ENCODE data around the gene NES. TPM values are rescaled to one million over a fixed set of nuclear protein-coding genes. Genes with fewer than 3 reads are reported as not detected.
A peak's percentile ranks its signal among the peaks of the same experiment; 100 is the strongest.

NES gene
- total RNA-seq, 1 donor from 2014 or later, result 3.0 TPM

DNA sequence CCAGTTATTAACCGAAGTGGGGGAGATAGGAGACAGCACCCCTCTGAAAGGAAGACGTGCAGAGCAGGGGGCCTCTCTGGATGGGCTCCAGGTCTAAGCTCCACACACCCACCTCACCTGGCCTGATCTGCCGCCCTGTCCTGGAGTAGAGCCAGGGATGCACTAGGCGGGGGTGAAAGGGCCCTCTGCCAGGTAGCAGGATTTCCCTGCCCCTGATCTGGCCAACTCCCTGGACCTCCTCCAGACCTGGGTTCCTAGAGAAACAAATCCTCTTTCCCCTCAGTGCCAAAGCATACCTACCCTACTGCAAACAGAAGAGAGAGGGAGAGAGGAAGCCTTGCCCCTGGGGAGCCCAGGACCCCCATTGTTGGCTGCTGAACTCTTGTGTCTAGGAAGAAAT lies 26.1 kb upstream of the NES start:
- no peak for ATAC-seq

DNA sequence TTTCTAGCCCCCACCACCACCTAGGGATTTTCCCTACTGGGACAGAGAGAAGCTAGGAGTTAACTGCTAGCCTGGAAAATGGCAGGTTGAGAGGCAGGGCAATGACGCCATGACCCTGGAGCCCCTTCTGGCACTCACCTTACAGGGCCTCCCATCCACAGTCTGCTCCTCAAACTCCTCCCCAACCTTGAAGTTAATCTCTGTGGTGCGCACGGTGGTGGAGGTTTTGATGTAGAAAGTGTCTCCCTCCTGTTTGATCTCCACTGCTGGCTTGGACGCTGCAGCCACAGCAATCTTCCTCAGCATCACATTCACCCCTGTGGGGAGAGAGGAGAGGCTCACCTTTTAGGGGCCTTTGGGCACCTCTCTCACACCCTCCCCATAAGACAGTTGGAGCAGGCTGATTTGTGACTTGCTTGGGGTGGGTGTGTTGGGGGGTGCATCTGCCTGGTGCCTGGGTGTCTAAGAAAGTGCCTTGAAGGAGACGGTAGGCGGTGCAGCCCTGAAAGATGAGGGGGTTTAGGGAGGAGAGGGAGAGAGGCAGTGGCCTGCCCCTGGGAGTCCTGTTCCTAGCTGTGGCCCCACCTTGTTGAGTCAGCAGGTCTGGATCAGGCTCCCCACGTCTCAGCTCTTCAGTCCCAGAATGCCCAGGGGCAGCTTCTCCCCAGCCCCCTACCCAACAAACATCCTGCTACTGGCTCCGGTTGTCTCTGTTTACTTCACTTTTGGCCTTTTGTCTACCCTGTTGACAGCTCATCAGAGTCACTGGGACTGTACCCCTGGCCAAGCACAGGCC lies 23.7 kb upstream of the NES start:
- no peak for ATAC-seq

DNA sequence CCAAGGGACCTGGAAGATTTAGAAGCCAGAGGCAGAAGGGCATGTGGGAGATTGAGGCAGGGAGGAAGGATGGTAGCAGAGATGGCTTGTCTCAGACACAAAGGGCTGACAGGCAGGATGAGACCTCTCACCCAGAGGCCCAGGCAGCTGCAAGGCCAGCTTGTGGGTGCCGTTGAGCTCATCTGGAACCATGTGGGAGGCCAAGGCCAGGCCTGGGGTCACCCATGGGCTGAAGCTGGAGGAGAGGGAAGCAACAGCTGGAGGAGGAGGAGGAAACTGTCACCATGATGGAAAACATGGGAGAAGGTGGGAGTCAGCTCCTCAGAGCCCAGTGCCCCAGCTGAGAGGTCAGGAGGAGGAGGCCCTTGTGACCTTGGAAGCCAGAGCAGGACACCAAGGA lies 21.8 kb upstream of the NES start:
- ATAC-seq, result no peak

DNA sequence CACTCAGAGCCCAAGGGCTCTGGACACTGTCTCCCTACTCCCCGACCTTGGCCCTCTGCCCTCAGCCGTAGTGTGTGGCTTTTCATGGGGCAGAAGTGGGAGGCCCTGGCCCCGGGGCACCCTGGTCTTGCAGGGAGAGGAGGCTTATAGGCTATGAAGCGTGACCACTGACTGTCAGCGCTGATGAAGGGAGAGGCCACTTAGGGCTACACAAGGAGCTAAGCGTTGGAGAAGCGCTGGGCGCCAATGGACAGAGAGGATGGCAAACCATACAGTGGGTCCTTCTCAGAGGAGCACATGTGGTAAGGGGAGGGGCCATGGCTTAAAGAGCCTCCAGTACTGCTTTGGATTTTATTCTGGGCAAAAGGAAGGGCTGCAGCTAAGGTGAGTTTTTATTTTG lies 20.3 kb upstream of the NES start:
- peak; percentile 26 for ATAC-seq

DNA sequence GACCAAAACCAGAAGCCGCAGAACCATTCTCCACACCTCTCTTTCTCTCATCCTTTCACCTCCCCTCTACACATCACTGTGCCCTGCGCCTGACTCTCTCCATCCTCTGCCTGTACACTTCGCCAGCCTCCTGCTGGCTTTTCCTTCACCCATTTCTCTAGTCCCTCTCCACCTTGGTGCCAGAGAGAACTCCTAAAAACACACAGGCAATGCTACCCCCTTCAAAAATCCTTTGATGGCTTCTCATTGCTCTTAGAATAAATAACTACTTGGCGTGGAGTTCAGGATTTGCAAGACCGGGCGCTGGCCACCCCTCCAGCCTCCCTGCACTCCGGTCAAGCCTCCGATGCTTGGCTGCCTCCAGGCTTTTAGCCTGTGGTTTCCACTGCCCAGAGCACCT lies 19.5 kb upstream of the NES start:
- no peak for ATAC-seq

DNA sequence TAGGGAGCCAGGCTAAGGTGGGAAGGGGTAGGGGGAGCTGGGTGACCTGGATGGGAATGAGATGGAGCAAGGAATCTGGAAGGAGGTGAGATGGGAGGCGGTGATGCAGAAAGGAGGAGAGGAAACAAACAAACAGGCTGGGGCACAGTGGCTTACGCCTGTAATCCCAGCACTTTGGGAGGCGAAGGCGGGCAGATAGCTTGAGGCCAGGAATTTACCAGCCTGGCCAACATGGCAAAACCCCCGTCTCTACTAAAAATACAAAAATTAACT lies 17.4 kb upstream of the NES start:
- ATAC-seq, result no peak

DNA sequence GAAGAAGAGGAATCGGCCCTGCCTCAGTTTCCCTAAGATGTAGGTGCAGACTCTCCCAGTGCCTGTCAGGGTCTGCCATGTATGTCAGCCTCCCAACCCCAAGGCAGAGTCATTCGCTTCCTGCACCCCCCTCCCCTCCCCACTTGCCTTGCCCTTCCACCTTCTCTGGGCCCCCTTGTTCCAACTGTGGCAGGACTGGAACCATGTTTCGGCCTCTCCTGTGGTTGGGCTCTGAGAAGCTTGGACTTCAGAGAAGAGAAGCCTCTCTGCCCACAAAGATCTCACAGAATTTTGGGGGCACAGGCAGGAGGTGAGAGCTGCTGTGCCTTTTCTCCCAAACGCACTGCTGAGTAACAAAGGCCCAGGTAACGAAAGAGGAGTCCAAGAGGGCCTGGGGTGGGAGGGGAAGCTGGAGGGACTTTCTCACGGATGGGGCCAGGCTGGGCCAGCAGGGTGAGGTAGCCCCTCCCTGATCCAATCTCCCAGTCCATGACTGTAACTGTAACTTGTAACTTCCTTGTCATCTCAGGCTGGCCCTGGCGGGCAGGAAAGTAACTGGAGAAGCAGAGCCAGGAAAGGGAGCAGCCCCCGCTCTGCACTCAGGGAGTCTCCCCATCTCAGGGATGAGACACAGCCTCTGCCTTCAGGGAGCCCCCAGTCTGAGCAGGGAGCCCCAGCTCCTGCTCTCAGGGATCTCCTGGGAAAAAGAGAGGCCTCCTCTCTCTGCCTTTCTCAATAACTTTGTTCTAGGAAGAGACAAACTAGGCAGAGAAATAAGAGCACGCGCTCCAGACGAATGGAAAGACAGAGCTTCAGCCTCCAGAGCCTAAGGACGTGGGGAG lies 16.9 kb upstream of the NES start:
- ATAC-seq, result peak; percentile 46

DNA sequence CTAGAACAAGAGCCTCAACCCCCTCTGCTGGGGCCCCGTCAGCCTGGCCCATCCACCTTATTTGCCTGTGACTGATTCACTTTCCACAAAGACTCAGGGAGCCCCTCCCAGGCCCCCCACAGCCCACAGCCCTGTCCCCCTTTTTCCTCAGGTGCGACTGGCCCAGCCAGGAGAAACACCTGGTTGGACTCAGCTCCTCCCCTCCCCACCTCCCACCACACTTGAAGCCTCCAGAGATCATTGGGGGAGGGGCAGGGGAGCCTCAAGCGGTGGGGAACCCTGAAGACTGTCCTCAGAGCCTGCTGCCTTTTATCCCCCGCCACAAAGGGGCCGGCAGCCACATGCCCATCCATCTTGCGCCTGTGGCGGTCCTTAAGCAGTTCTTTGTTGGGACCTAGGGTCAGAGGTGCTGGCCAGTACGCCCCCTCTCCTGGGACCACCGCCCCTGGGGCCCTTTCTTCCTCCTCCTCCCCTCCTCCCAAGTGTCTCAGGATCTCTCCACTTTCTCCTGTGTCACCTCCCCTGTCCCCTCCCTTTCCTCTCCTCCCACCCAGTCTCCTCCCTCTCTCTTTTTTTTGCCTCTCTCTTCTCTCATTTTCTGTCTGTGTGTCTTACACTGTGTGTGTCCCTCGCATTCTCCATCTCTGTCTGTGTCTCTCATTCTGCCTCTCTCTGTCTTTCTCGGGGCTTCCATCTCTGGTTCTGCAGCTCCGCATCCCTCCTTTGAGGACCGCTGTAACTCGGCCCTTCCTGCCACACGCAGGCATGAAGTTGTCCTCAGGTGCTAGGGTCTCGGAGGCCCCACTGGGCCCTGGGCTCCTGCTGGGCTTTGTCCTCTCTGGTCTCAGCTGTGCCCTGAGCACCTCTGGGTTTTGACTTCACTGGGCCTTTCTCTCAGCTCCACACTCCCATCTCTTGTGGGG lies 16.0 kb upstream of the NES start:
- peak; percentile 17 for ATAC-seq

DNA sequence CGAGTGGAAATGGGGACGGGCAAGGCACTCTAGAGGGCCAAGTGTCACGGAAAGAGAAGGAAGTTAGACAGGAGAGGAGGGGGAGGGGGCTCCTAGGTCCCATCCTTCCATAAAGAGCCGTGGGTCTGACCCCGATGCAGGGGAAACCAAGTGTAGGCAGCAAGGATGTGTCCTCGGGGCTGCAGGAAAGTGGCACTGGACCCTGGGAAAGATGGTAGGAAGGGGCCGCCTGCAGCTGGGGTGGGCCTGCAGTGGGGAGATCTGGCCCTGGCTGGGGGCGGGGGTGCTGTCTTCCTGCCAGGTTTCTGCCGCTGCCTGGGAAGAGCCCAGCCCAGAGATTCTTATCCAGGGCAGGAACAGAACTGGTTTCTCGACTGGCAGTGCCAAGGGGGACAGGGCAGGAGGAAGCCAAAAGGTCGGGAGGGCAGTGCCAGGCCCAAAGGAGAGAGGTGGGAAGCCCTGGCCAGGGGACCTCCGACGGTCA lies 15.3 kb upstream of the NES start:
- ATAC-seq, result peak; percentile 54

DNA sequence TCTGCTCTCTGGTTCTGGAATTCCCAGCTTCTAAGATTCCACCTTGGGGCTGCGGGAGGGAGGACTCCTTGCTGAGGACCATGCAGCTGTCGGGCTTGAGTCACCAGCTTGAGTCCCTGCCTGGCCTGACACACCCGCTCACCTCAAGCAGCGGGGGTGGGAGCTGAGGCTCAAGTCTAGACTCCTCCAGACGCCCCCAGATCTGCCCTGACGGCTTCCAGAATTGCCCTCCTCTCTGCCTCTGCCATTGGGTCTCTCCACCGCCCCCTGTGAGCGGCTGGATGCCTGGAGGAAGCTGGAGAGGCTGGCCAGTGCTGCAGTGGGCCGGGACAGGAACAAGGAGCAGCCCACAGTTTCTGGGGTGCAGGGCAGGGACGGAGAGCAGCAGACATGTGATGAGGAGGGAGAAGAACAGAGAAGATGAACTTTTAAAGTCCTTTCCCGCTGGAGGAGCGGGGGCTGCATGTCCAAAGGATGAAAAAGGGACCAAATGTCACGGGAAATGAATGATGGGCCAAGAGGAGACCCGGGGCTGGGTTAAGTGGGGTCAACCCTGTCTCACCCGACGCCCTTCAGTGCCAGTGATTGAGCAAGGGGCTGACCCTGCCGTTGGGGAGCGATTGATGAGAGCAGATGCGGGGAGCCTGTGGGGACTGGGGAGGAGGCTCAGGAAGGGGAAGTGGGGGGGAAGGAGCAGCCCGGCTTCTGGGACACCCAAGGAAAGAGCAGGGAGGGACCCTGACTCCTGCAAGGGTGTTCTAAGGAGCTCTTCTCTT lies 14.6 kb upstream of the NES start:
- peak; percentile 74 for ATAC-seq

DNA sequence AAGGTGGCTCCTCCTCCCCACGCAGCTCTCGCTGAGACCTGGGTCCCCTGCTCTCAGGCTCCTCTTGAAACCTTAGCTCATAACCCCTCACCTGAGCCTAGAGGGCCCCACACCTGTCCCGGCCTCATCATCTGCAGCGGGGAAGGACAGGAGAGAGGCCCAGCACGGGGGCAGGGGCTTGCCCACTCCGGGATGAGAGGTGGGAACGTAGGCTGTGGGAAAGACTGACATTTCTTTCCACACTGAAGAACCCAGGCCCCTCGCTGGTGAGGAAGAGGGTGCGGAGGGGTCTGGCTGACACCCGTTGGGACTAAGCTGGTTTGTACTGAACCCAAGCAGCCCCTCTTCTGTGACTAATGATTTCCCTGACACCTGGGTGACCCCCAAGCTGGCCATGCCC lies 14.0 kb upstream of the NES start:
- no peak for ATAC-seq

DNA sequence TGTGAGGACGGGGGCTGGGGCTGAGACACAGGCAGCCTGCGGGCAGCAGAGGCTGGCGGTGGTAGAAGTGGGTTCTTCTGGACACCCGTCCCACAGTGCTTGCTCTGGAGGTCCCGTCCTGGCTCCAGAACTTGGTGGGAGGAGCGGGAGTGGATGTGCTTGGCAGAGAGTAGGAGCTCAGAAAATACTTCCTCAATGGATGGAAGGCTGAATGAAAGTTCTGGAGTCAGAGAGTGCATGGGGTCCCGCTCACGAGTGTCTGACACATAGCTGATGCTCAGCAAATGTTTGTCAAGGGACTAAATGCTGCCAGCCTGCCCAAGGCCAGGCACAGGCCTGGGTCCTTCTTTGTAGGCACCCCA lies 13.4 kb upstream of the NES start:
- no peak for ATAC-seq

DNA sequence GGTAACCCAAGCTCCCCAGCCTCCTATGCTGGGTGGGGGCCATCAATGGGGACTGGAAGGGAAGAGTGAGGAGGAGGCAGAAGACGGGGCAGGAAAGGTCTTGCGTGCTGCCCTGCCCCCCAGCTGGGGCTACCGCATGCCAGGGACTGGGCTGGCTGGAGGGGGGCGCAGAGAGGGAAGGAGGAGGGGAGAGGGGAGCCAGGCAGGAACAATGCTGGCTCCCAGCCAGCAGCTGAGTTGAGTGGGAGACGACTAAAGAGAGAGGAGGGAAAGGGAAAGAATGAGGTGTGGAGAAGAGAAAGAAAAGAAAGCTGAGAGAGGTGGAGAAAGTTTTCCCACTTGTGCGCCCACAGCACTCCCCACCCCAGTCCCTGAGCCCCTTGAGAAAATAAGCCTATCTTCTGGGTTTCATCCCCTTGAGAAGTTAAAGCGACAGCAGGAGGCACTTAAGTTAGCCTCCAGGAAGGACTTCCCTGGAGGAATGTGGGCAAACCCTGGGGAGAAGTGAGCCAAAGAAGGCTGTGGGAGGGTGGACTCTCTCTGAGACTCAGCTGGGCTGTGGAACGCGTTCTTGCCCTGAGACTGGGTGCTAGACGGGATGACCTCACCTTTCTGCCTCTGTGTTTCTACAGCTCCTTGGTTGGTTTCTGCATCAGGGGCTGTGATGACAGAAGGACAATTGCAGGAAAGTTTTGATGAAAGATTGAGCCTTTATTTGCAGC lies 12.9 kb upstream of the NES start:
- peak; percentile 27 for ATAC-seq

DNA sequence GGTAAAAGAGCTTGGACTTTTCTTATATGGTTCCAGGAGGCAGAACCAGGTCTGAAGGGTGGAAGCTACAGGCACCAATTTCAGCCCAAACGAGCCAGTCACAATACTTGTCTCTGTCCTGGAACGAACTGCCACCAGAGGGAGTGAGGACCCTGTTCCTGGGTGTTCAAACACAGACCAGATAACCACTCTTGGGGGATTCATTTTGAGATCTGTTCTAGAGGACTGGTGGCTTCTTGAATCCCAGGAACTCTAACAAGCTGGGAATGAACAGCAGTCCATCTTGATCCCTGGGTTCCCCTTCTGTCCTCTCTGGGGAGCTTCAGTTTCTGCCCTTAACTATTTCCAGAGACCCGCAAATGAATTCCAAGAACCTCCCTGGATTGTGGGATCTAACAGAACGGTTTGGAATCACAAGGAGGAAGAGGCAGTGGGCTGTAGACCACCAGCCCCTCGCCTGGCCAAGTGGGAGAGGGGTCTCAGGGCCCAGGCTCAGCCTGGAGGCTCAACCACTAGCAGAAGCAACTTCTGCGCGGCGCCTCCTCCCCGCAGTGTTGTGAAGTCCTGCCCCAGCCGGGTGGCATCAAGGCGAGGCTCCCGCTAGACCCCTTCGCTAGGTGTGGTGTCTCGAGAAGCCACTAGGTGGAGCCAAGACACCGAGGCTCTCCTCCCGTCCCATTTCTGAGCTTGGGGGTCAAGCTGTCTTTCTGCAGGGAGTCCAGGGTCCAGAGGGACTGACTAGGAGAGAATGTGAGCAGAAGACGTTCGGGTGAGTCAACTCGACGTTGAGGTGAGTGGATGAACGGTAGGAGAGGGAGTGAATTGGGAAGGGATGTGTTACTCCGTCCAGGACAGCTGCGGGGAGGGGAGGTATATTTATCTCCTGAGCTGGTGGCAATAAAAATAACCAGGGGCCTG lies 12.1 kb upstream of the NES start:
- peak; percentile 57 for ATAC-seq

DNA sequence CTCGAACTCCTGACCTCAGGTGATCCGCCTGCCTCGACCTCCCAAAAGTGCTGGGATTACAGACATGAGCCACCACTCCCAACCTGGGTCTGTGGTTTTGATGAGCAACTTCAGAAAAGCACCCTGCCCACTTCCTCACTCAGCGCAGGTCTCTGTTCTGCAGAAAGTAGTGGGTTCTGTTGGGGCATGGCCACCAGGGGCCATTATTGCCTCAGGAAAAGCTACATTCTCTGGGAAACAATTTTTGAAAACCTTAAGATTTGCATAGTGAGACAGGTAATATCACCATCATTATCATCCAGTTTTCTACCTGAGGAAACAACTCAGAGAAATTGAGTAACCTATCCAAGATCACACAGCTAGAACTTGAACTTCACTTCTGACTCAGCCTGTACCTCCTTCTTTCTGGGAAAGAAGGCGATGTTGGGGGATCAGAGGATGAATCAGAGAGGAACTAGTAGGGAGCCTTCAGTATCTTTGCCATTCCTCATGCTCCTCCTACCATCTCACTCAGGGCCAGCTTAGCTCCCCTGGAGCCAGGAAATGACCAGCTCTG lies 7.1 kb upstream of the NES start:
- peak; percentile 88 for ATAC-seq

DNA sequence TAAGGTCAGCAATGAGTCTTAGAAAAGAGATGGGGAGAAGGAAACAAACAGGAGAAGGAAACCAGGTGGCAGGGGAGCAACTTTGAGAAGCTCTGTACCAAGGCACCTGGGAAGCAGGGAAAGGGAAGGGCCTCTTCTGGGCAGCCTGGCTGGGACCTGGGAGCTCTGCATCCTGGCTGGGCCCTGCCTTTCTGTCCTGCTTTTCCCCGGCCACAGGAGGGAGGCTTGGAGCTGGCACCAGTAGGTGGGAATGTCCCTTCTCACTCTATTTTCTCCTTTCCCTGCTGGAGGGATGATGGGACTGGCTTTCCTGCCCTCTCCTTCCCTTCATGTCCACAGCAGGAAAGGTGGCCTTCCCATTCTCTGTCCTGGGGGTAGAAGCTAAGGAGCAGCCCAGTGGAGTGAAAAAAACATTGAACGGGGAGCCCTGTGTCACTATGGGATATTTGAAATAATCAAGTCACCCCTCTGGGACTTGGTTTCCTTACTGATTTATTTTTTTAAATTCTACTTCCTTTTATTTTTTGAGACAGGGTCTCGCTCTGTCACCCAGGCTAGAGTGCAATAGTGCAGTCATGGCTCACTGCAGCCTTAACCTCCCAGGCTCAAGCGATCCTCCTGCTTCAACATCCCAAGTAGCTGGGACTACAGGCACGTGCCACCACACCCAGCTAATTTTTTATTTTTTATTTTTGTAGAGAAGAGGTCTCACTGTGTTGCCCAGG lies 5.1 kb upstream of the NES start:
- ATAC-seq, result no peak

DNA sequence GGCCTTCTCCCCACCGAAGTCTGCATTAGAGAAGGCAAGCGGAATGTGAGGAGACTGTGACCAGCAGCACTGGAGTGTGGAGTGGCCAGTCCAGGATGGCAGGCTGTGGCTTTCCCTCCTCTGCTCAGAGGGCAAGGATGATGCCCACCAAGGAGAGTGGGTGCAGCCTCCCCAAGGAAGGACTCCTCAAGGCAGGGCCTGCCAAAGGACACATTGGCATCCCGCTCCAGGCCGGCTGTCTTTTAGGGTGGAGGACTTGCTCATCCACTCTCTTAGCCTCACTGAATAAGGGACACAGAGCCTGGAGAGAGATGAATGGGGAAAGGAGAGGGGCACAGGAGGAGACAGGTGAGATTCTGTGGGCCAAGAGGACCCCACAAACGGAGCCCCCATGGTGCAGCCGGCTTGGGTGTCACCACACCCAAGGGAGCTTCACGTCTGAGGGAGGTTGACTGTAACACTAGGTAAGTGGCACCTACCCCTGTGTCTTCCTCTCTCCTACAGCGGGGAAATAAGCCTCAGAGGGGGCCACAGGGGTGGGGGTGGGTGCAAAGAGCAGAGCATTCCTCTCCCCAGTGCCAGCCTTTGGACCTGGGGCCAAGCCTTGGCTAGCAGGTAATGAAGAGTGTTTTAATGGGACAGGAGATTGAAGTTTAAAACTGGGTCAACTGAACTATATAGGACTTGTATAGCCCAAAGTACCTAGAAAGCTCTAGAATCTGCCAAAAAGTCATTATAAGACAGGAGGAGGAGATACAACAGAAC lies 4.2 kb upstream of the NES start:
- no peak for ATAC-seq

DNA sequence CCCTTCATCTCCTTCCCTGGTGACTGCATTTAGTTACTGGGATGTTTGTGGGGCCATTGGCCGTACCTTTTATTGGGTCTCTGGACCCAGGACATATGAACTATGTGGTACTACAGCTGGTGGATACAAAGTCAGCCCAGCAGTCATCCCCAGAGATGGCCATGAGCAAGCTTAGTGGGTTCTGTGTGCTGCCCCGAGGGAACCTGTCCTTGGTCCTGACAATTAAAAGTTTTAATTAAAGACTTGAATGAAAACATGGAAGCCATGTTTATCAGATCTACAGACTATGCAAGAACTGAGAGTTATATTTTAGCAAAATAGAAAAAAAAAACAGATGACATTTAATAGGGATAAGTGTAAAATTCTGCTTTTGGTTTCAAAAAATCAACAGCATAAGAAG lies 2.8 kb upstream of the NES start:
- ATAC-seq, result no peak

Data from esophagus mucosa (tissue), 1 donor.